Measurements from ENCODE around the gene ADAM23.

The ADAM23 gene

DNA sequence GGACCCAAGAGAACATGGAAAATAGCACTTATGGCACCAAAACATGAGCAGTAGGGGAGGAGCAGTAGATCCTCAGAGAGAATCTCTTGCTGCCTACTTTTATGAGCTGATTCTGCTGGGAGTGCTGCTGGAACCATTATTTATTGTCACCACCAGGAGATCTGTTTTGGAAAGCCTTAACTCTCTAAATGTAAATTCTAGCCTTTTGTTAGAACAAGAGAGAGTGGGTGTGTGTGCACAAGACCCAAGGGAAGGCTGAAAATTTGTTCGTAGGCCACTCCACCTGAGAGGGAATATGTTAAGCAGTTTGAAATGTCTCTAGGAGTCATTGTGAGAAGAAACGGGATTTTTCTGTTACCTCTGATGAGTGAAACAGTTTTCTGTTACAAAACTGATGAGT, 182.8 kb downstream of the ADAM23 start:
- Histone ChIP-seq H3K36me3 (ENCODE audit: control insufficient read depth, insufficient read depth, low read length) (no peaks in the 10 kb centered on the region), H3K4me1 (ENCODE audit: control insufficient read depth, insufficient read depth, low read length) (no peaks in the 10 kb centered on the region)

GRCh38 chr2:206627632-206628031, 184.3 kb downstream of the ADAM23 start:
- no peaks in the 10 kb centered on the region for H3K36me3 ChIP-seq (ENCODE audit: control insufficient read depth, insufficient read depth, low read length)
- H3K9me3 ChIP-seq (ENCODE audit: control insufficient read depth, low read length) = no peaks in the 10 kb centered on the region

More for the DNA sequence above, 182.8 kb downstream of the ADAM23 start:
- Histone ChIP-seq H3K4me3 (ENCODE audit: low read length) (no peak overlapping the region), H3K9me3 (ENCODE audit: control insufficient read depth, low read length) (no peaks in the 10 kb centered on the region), H3K27me3 (ENCODE audit: control insufficient read depth, insufficient read depth, low read length) (no peaks in the 10 kb centered on the region), H3K9ac (ENCODE audit: low read length) (no peak overlapping the region)

DNA sequence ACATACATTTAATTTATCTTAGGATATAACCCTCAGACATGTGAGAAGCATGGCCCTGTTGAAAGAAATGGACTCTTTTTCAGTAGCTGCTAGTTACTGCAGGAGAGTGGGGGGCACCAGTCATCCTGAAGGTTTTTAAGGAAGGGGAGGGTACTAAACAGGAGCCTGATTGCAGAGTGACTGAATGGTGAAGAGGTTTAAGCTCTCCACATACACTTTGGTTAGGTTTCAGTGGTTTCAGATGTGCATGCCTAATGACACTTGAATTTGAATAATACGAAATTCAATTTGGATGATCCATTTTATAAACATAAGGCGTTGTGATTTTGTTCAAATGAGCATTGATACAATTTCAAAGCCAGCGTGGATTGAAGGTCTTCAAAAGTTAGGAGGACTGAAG, 188.0 kb downstream of the ADAM23 start:
- Histone ChIP-seq H3K9ac (ENCODE audit: low read length) (no peak overlapping the region), H3K27me3 (ENCODE audit: control insufficient read depth, insufficient read depth, low read length) (no peaks in the 10 kb centered on the region), H3K4me1 (ENCODE audit: control insufficient read depth, insufficient read depth, low read length) (no peaks in the 10 kb centered on the region), H3K36me3 (ENCODE audit: control insufficient read depth, insufficient read depth, low read length) (no peaks in the 10 kb centered on the region), H3K9me3 (ENCODE audit: control insufficient read depth, low read length) (no peaks in the 10 kb centered on the region), H3K4me3 (ENCODE audit: low read length) (no peak overlapping the region)

More at GRCh38 chr2:206627632-206628031, 184.3 kb downstream of the ADAM23 start:
- H3K4me3 ChIP-seq (ENCODE audit: low read length) = no peak overlapping the region
- H3K9ac ChIP-seq (ENCODE audit: low read length) = no peak overlapping the region
- H3K4me1 ChIP-seq (ENCODE audit: control insufficient read depth, insufficient read depth, low read length) = no peaks in the 10 kb centered on the region
- H3K27me3 ChIP-seq (ENCODE audit: control insufficient read depth, insufficient read depth, low read length) = no peaks in the 10 kb centered on the region

DNA sequence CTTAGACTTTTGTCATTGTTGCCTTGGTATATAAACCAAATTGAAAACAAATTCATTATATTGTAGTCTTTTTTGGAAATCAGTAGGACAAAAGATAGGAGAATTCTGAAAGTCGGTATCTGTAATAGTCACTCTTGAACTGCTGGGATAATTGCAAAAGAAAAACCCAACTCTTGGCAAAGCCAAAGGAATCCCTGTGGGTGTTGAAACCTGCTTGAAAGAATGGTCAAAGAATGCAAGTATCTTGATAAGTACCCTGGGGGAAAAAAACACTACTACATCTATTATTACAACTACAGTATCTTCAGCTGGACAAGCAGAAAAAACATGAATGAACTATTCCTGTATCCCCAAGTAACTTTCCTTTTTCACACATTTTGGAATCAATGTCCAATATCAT, 191.7 kb downstream of the ADAM23 start:
- H3K36me3 ChIP-seq (ENCODE audit: control insufficient read depth, insufficient read depth, low read length) = no peaks in the 10 kb centered on the region
- H3K4me1 ChIP-seq (ENCODE audit: control insufficient read depth, insufficient read depth, low read length) = no peaks in the 10 kb centered on the region
- no peak overlapping the region for H3K4me3 ChIP-seq (ENCODE audit: low read length)
- H3K9me3 ChIP-seq (ENCODE audit: control insufficient read depth, low read length) = no peaks in the 10 kb centered on the region
- H3K27me3 ChIP-seq (ENCODE audit: control insufficient read depth, insufficient read depth, low read length) = no peaks in the 10 kb centered on the region
- no peak overlapping the region for H3K9ac ChIP-seq (ENCODE audit: low read length)

DNA sequence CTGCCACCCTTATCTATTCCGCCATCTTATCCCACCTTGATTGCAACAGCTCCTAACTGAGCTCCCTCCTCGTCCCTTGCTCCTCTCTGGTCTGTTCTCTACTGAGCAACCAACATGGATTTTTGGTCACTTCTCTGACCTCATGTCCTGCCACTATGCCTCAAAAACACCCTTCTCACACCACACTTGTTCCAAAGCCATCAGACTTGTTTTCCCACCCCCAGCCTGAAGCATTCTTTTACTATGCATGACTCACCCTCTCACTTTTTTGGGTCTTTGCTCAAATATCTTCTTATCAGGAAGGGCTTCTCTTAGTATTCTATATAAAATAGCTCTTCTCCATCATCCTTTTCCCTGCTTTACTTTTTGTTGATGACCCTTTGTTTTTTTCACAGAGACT, 196.3 kb downstream of the ADAM23 start:
- Histone ChIP-seq H3K36me3 (ENCODE audit: control insufficient read depth, insufficient read depth, low read length) (no peaks in the 10 kb centered on the region), H3K9me3 (ENCODE audit: control insufficient read depth, low read length) (no peaks in the 10 kb centered on the region), H3K4me1 (ENCODE audit: control insufficient read depth, insufficient read depth, low read length) (no peaks in the 10 kb centered on the region), H3K4me3 (ENCODE audit: low read length) (no peak overlapping the region), H3K27me3 (ENCODE audit: control insufficient read depth, insufficient read depth, low read length) (peaks cover 20% of the 10 kb centered on the region), H3K9ac (ENCODE audit: low read length) (no peak overlapping the region)

DNA sequence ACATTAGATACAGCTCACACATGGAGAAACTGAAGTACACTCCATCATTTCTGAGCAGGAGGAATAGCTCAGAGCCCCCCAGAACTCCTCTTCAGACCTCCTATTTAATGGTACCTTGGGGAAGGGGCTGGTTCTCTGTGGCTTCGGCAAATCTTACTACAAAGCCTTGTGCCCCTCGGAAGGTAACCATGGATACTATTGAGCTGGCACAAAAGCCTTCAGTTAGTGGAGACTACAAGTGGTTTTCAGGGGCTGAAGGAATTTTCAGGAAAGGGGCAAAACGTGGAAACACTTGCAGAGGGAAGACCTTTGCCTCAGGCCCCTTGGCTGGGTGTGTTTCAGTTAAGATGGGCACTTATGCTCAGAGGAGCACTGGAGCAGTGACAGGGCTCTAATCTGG, 197.9 kb downstream of the ADAM23 start:
- Histone ChIP-seq H3K9me3 (ENCODE audit: control insufficient read depth, low read length) (no peaks in the 10 kb centered on the region), H3K4me3 (ENCODE audit: low read length) (no peak overlapping the region), H3K9ac (ENCODE audit: low read length) (no peak overlapping the region), H3K4me1 (ENCODE audit: control insufficient read depth, insufficient read depth, low read length) (no peaks in the 10 kb centered on the region), H3K36me3 (ENCODE audit: control insufficient read depth, insufficient read depth, low read length) (no peaks in the 10 kb centered on the region), H3K27me3 (ENCODE audit: control insufficient read depth, insufficient read depth, low read length) (peaks cover 20% of the 10 kb centered on the region)

- no peaks in the 10 kb centered on the region for H3K9me3 ChIP-seq (ENCODE audit: control insufficient read depth, low read length)
- no peaks in the 10 kb centered on the region for H3K4me1 ChIP-seq (ENCODE audit: control insufficient read depth, insufficient read depth, low read length)
- H3K9ac ChIP-seq (ENCODE audit: low read length) = no peak within 1 kb of the TSS
- H3K4me3 ChIP-seq (ENCODE audit: low read length) = no peak within 1 kb of the TSS
- peaks cover 20% of the 10 kb centered on the region for H3K27me3 ChIP-seq (ENCODE audit: control insufficient read depth, insufficient read depth, low read length)
- no peaks in the 10 kb centered on the region for H3K36me3 ChIP-seq (ENCODE audit: control insufficient read depth, insufficient read depth, low read length)
Measured at GRCh38 chr2:206642075-206643025, 199.0 kb downstream of the ADAM23 start, which contains the start of gene FAM237A. FAM237A (plus strand) TSS chr2:206642487; CDS start chr2:206644237, 1,750 bp downstream.

DNA sequence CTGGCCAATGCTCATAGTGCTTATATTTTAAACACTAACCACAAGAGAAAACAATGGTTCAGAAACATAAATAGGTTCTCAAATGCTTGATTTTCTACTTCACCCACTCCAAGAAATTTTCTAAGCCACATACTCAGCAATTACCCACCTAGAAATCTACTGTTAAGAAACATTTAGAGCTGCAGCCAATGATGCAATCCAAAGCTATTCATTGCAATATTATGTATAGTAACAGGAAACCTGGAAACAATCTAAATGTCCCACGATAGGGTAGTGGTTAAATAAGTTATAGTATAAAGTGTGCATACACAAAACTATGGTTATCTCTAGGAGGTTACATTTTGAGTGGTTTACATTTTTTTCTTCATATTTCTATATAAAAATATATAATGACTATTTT, 204.7 kb downstream of the ADAM23 start:
- H3K27me3 ChIP-seq (ENCODE audit: control insufficient read depth, insufficient read depth, low read length) = no peaks in the 10 kb centered on the region
- H3K36me3 ChIP-seq (ENCODE audit: control insufficient read depth, insufficient read depth, low read length) = no peaks in the 10 kb centered on the region

GRCh38 chr2:206657087-206657486, 213.8 kb downstream of the ADAM23 start:
- Histone ChIP-seq H3K9me3 (ENCODE audit: control insufficient read depth, low read length) (no peaks in the 10 kb centered on the region), H3K4me1 (ENCODE audit: control insufficient read depth, insufficient read depth, low read length) (no peaks in the 10 kb centered on the region), H3K4me3 (ENCODE audit: low read length) (no peak overlapping the region), H3K9ac (ENCODE audit: low read length) (no peak overlapping the region), H3K36me3 (ENCODE audit: control insufficient read depth, insufficient read depth, low read length) (no peaks in the 10 kb centered on the region), H3K27me3 (ENCODE audit: control insufficient read depth, insufficient read depth, low read length) (no peaks in the 10 kb centered on the region)

More for the DNA sequence above, 204.7 kb downstream of the ADAM23 start:
- H3K9me3 ChIP-seq (ENCODE audit: control insufficient read depth, low read length) = no peaks in the 10 kb centered on the region
- no peak overlapping the region for H3K9ac ChIP-seq (ENCODE audit: low read length)
- H3K4me3 ChIP-seq (ENCODE audit: low read length) = no peak overlapping the region
- H3K4me1 ChIP-seq (ENCODE audit: control insufficient read depth, insufficient read depth, low read length) = no peaks in the 10 kb centered on the region

DNA sequence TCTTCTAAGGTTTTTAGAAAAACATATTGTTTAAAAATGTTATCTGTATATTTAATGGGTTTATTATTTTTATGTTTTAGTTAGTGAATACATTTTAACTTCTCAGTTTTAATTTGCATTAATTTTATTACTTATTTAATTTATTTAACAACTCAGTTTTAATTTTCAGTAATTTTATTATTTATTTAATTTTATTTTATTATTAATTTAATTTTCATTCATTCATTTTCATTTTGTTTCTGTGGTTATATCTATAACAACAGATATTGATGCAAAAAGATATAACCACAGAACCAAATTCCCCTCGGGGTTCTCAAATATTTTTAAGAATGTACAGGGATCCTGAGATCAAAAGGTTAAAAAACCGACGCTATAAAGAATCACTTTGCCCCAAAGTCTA, 221.9 kb downstream of the ADAM23 start:
- no peaks in the 10 kb centered on the region for H3K9me3 ChIP-seq (ENCODE audit: control insufficient read depth, low read length)

More for the DNA sequence above, 221.9 kb downstream of the ADAM23 start:
- H3K4me3 ChIP-seq (ENCODE audit: low read length) = no peak overlapping the region
- H3K4me1 ChIP-seq (ENCODE audit: control insufficient read depth, insufficient read depth, low read length) = no peaks in the 10 kb centered on the region
- H3K9ac ChIP-seq (ENCODE audit: low read length) = no peak overlapping the region
- no peaks in the 10 kb centered on the region for H3K36me3 ChIP-seq (ENCODE audit: control insufficient read depth, insufficient read depth, low read length)
- no peaks in the 10 kb centered on the region for H3K27me3 ChIP-seq (ENCODE audit: control insufficient read depth, insufficient read depth, low read length)

Data from mucosa of stomach (tissue), 1 donor.